AG09309 (cell line): ENCODE results near the gene GLRA3.

Experiments
- DNase-seq: peaks from one replicate; pipeline ENCODE4 v3.0.0-alpha.2; 2010; ENCODE audit warnings: low read depth
- H3K4me3 ChIP-seq: 2 replicates; pipeline ENCODE4 v1.5.1; 2011; ENCODE audit warnings: mild to moderate bottlenecking, low read depth, low read length, moderate library complexity; ENCODE audit not compliant: control insufficient read depth
- CTCF ChIP-seq: IDR thresholded peaks from 2 replicates; pipeline ENCODE4 v1.5.1; 2011; ENCODE audit warnings: mild to moderate bottlenecking, low read depth, low read length, inconsistent platforms; ENCODE audit not compliant: insufficient read depth, control insufficient read depth; ENCODE audit errors: missing control alignments

The GLRA3 gene

GRCh38 chr4:174753021-174753420 is 76.0 kb downstream of the GLRA3 start:
- TF ChIP-seq CTCF, result no peak
- DNase-seq, result no peak
- no peak overlapping the region for H3K4me3 ChIP-seq

GRCh38 chr4:174752026-174752425 is 77.0 kb downstream of the GLRA3 start:
- DNase-seq, result no peak
- no peak overlapping the region for H3K4me3 ChIP-seq
- TF ChIP-seq CTCF, result no peak

- peak; percentile 20 for DNase-seq
- TF ChIP-seq CTCF, result no peak
- no peak overlapping the region for H3K4me3 ChIP-seq
Observed at GRCh38 chr4:174749091-174749490, 80.0 kb downstream of the GLRA3 start.

- DNase-seq, result no peak
- no peak overlapping the region for H3K4me3 ChIP-seq
- no peak for TF ChIP-seq CTCF
Observed at GRCh38 chr4:174746710-174747109, 82.3 kb downstream of the GLRA3 start.

- H3K4me3 ChIP-seq, result no peak overlapping the region
- DNase-seq, result no peak
- no peak for TF ChIP-seq CTCF
Observed at GRCh38 chr4:174742561-174742960, 86.5 kb downstream of the GLRA3 start.

- H3K4me3 ChIP-seq, result no peak overlapping the region
- DNase-seq, result no peak
- TF ChIP-seq CTCF, result no peak
Observed at GRCh38 chr4:174739576-174739975, 89.5 kb downstream of the GLRA3 start.

- H3K4me3 ChIP-seq, result no peak overlapping the region
- TF ChIP-seq CTCF, result no peak
- DNase-seq, result no peak
Observed at GRCh38 chr4:174734181-174734580, 94.9 kb downstream of the GLRA3 start.
